NCI-H1694 treated with DMSO at 0.1 percent for 48 hours (cell line): ENCODE data around the gene IFNA14.
"Not testable (repeated sequence)": the region's sequence is repeated elsewhere in the genome, so short reads cannot be mapped to it uniquely, and the experiment has no call there.

Source experiments
- DNase-seq: peaks from one replicate; lab custom pipeline; 2025; lab: John Stamatoyannopoulos, UW

Gene IFNA14

DNA sequence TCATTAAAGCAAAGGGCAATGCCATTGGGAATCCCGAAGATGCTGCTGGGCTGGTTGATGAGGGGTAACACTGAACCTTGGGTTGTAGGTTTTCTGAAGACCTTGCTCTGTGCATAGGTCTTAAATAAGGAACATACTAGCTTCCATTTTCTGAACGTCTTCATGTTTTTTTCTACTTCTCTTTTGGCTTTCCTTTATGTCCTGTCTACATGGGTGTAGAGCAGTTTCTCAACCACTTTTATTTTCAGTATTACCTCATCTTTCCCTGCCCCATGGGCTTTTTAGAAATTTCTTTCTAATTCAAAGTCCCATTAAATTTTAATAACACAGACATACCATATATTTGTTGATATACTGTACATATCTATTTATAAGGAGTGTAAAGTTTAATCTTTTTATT is at the start of gene IFNA14:
Gene IFNA14, minus strand, starts transcription at position 95 of the 400 bp plus-strand sequence. Its CDS starts 70 bp downstream, at position 25.
- no peak for DNase-seq

DNA sequence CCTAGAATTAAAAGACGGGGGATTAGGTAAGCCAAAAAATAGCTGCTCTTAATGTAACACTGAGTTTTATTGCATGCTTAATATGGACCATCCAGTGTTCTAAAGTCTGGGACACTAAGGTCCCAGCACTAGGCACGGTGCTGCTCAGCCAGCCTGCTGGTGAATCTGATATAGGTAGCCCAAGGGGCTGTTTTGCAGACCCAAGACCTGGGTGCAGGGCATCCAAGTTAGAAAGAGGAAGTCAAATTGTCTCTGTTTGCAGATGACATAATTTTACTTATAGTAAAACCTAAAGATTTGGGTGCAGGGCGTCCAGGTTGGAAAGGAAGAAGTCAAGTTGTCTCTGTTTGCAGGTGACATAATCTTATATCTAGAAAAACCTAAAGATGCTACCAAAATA is 47.5 kb upstream of the IFNA14 start:
- no peak for DNase-seq

DNA sequence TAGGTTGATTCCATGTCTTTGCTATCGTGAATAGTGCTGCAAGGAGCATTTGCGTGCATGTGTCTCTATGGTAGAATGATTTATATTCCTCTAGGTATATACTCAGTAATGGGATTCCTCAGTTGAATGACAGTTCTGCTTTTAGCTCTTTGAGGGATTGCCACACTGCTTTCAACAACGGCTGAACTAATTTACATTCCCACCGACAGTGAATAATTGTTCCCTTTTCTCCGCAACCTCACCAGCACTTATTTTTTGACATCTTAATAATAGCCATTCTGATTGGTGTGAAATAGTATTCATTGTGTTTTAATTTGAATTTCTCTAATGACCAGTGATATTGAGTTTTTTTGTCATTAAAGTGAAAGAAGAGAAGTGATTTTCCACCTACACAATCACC is 46.9 kb upstream of the IFNA14 start:
- DNase-seq: no peak

DNA sequence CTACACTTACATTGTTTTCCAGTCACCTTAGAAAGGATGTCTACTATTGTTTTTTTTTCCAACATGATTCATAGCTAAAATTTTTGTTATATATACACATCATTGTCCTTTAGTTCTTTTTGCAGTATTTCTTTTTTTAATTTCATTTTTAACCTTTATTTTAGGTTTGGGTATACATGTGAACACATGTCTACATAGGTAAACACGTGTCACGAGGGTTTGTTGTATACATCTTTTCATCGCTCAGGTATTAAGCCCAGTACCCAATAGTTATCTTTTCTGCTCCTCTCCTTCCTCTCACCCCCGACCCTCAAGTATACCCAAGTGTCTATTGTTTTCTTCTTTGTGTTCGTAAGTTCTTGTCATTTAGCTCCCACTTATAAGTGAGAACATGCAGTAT is 46.3 kb upstream of the IFNA14 start:
- DNase-seq: no peak

DNA sequence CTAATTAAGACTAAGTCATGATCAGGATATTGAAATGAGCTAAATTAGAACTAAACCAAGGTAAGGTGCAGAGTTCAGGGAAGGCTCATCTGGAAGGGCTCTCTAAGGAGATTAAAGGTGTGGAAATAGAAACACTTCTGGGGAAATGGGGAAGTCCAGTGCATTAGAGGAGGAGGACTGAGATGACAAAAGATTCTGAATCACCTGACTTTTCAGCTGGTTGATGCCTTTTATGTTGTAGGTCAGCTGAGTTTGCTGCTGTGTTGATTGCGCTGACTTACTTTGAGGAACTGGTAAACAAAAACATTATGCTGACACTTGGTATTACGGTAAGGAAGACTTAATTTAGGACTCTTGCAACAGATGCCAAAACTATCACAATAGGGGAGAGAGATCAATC is 41.5 kb upstream of the IFNA14 start:
- DNase-seq: no peak

DNA sequence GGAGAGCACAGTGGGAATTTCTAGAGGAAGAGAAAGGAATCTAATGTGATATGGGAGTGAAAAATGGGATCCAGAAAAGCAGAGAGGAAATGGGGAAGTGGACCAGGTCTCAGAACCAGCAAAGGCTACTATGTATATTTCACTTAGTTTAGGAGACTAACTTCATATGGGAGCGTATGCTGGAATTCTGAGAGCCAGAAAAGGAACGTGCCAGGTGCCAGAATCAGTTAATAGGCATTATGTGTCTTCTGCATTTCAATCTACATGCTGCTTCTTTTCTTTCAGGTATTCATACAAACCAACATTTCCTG is 28.5 kb upstream of the IFNA14 start:
- DNase-seq: no peak

DNA sequence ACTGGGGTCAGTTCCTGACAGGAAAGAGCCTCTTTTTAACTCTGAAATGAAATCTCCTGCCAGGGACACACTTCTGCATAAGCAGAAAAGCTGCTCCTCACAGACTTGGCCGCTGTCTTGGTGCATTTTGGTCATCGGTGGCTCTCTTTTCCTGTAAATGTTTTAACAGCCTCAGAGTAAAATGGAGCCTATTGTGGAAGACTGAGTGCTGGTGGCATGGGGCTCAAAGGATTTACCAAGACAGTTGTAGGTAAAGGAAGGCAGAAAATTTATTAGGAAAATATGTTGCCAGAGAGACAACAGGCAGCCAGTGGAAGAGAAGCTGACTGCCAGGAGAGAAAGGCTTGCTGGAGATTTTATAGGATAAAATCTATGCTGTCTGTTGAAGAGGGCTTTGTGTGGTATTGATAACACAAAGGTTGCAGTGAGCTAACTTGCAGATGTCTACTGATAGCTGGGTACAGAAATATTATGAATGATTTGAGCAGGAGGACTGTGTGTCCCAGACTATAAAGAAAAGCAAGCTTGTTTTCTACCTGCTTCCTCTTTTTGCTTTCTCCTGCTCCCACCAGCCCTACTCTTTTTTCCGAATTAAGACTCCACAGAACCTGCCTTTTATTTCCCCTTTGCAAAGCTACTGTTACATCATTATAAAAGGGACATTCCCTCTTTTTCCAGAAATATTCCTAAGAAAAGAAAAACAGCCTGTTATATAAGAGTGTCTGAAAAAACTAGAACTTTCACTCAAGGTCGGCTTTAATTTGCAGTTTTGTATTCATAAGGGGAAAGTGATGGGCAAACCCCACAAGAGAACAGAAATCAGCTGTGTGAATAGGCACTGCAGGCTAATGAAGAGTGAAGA is 27.9 kb upstream of the IFNA14 start:
- DNase-seq: no peak

DNA sequence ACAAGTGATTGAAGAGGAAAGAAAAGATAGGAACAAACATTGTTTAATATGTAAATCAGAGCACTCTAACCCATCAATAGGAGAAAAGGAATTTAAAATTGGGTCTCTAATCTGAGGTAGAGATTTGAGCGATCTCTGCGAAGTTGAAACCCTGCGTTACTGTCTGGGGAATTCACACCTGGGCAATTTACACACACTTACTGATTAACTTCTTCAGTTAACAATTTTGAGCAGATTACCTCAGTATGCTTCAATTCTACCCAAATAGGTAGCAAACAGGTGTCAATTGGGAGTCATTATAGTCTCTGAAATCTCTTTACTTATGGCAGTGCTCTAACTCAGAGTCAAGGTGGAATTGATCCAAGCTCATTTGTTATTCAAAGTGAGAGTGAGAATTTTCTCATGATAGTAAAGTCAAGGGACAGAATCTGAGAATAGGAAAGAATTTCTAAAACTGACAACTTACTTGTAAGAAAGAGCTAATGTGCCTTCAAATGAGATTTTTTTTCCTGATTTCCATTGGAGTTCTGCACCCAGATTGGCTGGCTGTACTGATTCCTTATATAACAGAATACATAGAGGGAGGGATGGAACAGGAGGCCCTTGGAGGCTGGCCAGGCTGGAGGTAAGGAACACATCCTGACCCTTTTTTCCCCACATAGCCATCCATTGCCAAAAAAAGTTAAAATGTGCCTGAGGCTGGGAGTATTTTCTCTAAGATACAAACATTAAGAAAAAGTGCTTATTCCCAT is 27.1 kb upstream of the IFNA14 start:
- no peak for DNase-seq

DNA sequence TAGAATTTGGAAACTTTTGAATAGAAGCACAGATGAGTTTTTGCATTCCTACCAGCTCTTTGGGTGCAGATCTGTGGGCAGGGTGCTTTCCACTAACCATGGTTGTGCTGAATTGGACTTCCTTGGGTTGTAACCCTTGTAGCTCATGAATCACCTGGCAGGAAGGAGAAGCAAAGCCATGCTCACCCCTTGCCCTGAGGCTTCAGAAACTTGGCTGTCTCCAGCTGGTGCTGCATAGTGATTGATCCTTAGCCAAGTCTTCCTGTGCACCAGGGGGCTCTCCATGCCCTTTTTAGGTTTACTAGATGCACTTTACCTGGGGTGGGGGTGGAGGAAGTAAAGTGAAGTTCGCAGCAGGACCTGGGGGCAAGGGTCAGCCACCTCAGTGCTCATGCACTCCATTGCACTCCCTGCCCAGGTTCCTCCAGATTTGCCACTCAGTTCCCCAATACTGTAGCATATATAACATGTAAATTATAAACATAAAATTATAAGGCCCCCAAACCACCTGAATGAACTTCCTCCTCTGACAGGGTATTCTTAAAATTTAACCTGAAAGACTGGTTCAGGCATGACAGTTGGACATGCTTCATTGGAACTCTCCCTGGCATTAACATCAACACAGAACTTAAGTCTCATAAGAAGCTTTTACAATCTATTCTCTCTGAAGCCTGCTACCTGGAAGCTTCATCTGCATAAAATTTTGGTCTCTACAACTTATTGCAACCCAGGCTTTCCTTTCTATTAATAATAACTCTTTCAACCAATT is 25.8 kb upstream of the IFNA14 start:
- no peak for DNase-seq

DNA sequence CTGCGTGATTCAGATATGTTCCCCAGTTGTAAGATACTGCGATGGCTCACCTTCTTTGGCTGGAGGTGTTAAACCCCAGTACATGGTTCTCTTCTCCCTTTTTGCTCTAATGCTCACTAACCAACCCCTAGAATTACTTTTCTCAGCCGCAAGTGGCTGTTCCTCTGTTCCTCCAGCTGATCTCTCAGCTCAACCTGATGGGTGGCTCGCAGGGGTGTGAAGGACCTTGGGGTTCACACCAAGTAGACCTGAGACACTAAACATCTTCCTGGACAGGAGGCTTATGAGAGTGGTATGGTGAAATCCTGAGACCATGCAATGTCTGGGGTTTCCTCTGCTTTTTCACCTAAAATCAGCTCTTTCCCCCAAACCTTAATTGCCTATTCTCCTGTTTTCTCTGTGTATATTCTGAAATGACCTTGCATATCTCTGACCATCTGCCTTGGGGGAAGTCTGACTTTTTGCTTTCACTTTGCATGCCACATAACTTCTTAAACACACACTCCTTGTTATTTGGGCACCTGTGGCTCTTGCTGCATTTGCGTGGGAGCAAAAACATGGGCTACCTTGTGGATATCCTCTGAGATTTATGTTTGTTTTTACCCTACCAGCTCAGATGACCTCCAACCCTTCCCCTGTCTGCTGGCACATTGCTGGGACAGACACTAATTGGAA is 15.9 kb upstream of the IFNA14 start:
- no peak for DNase-seq

DNA sequence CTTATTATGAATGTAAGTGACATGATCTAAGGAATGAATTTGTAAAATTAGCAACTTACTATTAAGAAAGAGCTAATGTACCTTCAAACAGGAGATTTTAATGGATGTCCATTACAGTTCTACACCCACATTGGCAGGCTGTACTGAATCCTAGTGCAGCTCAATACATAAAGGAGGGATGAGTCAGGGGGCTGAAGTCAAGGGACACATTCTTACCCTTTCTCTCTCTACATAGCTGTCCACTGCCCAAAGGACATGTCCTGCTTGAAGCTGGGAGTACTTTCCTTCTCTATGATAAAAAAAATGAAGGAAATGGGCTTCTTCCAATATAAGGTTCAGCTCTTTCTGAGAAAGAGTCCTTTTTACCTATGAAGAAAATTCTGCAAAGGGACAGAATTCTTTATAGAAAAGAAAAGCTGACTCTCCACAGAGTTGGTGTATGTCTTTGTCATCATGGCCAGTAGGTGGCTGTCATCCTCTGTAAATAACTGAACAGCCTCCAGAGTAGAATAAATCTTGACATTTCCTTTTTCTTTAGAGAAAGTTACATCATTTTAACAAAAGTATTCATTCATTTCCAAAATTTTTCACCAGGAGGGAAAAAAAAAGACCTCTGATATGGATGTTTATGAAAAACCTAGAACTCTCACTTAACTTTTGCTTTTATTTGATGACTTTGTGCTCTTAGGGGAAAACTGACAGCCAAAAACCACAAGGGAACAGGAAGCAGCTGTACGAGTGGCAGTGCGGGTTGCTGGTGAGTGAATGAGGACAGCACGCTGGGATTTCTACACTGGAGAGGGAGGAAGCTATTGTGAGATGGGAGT is 13.1 kb upstream of the IFNA14 start:
- DNase-seq: no peak

DNA sequence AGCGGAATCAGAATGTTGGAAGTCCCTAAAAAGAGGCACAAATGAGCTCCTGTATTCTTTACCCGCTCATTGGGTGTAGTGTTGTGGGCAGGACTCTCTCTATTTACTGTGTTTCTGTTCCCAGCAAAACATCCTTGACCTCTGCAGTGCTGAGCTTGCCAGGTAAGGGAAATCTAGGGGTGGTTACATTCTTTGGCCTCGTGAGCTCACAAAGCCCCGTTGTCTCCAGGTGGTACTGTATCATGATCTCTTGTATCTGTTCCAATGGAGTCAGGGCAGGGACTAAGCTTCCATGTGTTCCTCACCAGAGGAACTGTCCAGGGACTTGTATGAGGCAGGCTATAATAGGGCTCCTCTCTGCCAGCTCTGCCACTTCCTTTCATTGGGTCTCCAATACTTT is 11.8 kb upstream of the IFNA14 start:
- no peak for DNase-seq

DNA sequence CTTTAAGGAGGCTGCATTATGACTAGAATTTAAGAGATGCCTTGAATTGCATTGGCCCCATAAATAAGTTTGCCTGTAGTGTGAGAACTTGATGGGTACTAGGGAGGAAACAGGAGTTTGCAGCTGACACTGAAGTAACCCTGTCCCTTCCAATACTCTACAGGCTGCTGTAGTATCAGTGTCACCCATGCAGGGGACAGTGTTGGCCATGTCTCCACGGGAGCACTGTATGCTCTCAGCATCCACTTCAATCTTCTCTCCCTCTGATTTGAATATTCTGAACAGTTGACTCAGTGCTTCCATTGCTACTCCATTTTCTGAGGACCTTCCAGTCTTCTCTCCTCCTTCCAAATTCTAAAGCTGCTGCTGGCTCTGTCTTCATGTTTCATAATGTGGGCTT is 11.4 kb upstream of the IFNA14 start:
- no peak for DNase-seq

DNA sequence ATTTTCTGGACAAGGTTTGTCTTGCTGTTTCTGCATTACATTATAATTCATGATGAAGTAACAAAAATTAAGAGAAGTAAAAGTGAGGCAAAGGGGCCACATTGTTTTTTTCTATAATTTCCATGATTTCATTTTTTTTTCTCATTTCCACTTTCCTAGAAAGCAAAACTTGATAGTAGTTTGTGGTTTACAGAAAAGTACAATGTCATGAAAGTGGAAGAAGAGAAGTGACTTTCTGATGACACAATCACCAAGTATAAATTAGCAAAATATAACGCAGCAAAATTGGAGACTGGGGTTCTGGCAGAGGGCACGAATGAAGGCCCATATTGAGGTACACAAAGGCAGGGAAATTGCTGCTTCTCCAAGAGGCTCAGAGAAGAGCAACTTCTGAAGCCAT is 5.0 kb upstream of the IFNA14 start:
- no peak for DNase-seq

DNA sequence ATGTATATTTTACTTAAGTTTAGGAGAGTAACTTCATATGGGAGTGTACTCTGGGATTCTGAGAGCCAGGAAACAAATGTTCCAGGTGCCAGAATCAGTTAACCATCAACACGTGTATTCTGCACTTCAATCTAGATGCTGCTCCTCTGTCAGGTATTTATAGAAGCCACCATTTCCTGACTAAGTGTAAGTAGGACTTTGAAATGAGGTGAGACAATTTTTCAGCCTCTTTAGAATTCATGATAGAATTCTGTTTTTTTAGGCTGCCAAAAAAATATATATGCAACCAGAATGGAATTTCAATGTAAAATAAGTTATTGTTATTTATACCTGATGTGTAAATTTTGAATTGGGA is 3.5 kb downstream of the IFNA14 start:
- not testable (repeated sequence) for DNase-seq

DNA sequence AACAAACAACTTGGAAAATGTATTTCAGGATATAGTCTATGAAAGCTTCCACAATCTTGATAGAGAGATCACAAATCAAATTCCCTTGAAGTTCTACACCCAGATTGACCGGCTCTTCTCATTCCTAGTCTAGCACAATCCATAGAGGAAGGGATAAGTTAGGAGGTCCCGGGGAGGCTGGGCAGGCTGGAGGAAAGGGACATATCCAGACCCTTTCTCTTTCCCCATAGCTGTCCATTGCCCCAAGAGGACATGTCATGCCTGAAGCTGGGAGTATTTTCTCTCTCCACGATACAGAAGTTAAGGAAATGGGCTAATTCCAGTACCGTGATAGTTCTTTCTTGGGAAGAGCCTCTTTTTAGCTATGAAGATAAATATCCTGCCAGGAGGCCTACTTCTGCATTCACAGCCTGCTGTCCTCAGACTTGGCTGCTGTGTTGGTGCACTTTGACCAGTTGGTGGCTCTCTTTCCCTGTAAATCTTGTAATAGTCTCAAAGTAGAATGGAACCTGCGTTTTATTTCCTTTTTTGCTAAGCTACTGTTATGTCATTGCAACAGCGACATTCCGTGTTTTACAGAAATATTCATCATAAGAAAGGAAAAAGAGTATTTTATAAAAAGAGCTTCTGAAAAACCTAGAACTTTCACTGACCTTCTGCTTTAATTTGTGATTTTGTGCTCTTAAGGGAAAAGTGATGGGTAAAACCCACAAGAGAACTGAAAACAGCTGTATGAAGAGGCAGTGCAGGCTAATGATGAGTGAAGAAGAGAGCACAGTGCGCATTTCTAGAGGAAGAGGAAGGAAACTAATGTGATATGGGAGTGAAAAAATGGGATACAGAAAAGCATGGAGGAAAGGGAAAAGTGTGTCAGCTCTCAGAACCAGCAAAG is 4.1 kb downstream of the IFNA14 start:
- peak; percentile 25 for DNase-seq

DNA sequence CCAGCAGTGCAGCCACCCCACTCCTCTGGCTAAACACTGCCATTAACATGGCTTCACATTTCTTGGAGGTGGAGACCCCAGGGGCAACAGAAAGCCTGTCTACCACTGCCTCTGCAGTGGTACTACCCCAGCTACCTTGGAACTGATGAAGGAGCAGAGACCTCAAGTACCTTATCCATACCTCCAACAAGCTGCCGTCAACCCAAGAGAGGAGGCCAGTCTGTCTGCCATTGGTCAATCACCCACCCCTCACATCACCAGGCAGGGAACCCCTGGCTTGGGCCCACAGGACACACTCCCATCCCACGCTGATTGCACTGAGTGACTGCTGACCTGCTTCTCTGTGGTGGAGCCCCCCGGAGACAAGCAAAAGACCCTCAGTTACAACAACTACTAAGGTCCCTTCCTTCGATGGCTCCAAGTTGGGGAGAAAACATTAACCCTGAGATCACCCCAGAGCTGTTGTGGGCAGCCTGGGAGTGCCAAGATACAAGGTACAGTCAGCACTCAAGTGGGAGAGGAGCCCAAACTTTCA is 5.6 kb downstream of the IFNA14 start:
- no peak for DNase-seq

DNA sequence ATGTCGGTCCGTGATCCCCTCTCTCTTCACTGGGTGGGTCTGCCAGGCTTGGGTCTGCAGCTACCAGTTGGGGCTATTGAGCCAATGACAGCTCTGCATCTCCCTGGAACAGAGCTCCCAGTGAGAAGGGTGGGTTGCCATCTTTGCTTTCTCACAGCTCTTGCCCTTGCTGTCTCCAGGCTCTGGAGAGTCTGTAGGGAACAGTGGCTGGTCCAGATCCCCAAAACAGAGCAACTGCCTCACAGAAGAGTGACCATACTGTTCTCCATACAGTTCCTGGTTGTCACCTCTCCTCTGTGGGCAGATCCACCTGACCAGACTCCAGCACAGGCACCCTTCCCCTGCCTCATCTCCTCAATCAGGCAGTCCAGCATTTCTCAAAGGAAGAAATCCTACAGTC is 6.5 kb downstream of the IFNA14 start:
- no peak for DNase-seq

DNA sequence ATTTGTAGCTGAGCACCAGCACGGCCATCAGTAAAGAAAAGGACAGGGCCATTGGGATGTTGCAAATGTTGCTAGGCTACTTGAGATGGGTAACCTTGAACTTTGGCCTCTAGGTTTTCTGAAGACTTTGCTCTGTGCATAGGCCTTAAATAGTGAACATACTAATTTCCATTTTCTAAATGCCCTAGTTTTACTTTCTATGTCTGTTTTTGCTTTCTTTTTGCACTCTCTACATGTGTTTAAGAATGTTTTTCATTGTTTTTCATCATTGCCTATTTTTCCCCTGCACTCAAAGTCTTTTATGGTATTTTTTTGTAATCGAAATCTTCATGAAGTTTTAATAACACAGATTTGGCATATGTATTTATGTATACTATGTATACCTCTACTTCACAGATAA is 11.7 kb downstream of the IFNA14 start, which contains the start of gene IFNA17:
Gene IFNA17, minus strand, starts transcription at position 101 of the 400 bp plus-strand sequence. Its CDS starts 49 bp downstream, at position 52.
- DNase-seq: no peak

DNA sequence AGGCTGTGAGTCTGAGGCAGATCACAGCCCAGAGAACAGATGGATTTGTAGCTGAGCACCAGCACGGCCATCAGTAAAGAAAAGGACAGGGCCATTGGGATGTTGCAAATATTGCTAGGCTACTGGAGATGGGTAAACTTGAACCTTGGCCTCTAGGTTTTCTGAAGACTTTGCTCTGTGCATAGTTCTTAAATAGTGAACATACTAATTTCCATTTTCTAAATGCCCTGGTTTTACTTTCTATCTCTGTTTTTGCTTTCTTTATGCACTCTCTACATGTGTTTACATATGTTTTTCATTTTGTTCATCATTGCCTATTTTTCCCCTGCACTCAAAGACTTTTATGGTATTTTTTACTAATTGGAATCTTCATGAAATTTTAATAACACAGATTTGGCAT is 22.6 kb downstream of the IFNA14 start, which contains the start of gene IFNA16:
Gene IFNA16, minus strand, starts transcription at position 101 of the 400 bp plus-strand sequence. Its CDS starts 6 bp downstream, at position 95.
- not testable (repeated sequence) for DNase-seq
